Epithelial cell of proximal tubule (primary cell): Measurements from ENCODE around the gene TTC16. TPM values are rescaled to one million over a fixed set of nuclear protein-coding genes. Genes with fewer than 3 reads are reported as not detected.

Experiments used
- DNase-seq: peaks from one replicate; pipeline ENCODE4 v3.0.0-alpha.2; 2011; ENCODE audit warnings: low read depth
- H3K4me3 ChIP-seq: 2 replicates; pipeline ENCODE4 v1.5.1; 2011; ENCODE audit warnings: low read depth, mild to moderate bottlenecking, low read length
- total RNA-seq: library from RNA; depleted of rRNA; stranded (reverse); fragments of >200 nt; gene quantifications from 2 replicates; pipeline ENCODE4 v1.2.3, GENCODE V29; 2015
- TF ChIP-seq, protein P1 (sequence below): conservative IDR thresholded peaks from 2 replicates; pipeline ENCODE4 v1.5.1; 2012; ENCODE audit warnings: low read depth, mild to moderate bottlenecking, low read length

TTC16 gene, protein sequence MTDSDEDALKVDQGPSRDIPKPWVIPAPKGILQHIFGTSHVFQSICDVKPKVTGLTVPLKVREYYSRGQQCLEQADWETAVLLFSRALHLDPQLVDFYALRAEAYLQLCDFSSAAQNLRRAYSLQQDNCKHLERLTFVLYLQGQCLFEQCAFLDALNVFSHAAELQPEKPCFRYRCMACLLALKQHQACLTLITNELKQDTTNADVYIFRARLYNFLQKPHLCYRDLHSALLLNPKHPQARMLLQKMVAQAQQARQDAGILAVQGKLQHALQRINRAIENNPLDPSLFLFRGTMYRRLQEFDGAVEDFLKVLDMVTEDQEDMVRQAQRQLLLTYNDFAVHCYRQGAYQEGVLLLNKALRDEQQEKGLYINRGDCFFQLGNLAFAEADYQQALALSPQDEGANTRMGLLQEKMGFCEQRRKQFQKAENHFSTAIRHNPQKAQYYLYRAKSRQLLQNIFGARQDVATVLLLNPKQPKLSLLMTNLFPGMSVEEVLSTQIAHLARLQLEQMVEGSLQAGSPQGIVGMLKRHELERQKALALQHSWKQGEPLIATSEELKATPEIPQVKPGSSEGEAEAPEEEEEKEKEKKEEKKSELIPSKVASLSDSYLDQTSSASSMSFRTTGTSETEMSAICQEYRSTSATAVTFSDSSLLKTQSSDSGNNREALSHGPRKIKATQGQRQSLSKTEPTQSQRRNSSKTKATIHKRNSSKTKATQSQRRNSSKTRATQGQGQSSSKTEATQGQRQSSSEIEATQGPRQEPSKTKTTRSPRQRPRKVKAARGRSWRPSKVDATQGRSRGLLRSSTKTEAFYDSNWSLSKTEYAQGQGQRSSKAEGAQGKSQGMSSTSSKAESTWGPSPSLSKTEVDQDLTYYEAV
- not detected in 2 replicates for total RNA-seq

GRCh38 chr9:127715470-127716337, at the start of gene TTC16, which contains the start of gene PTRH1:
TTC16 (plus strand) TSS chr9:127716079; CDS start chr9:127716146, 67 bp downstream.
PTRH1 (minus strand) TSS chr9:127715663; CDS start chr9:127715639, 24 bp downstream.
- peak within 1 kb of the TSS; percentile 98 for H3K4me3 ChIP-seq
- TF ChIP-seq, protein P1, sequence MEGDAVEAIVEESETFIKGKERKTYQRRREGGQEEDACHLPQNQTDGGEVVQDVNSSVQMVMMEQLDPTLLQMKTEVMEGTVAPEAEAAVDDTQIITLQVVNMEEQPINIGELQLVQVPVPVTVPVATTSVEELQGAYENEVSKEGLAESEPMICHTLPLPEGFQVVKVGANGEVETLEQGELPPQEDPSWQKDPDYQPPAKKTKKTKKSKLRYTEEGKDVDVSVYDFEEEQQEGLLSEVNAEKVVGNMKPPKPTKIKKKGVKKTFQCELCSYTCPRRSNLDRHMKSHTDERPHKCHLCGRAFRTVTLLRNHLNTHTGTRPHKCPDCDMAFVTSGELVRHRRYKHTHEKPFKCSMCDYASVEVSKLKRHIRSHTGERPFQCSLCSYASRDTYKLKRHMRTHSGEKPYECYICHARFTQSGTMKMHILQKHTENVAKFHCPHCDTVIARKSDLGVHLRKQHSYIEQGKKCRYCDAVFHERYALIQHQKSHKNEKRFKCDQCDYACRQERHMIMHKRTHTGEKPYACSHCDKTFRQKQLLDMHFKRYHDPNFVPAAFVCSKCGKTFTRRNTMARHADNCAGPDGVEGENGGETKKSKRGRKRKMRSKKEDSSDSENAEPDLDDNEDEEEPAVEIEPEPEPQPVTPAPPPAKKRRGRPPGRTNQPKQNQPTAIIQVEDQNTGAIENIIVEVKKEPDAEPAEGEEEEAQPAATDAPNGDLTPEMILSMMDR, result no peak
- DNase-seq, result no peak

DNA sequence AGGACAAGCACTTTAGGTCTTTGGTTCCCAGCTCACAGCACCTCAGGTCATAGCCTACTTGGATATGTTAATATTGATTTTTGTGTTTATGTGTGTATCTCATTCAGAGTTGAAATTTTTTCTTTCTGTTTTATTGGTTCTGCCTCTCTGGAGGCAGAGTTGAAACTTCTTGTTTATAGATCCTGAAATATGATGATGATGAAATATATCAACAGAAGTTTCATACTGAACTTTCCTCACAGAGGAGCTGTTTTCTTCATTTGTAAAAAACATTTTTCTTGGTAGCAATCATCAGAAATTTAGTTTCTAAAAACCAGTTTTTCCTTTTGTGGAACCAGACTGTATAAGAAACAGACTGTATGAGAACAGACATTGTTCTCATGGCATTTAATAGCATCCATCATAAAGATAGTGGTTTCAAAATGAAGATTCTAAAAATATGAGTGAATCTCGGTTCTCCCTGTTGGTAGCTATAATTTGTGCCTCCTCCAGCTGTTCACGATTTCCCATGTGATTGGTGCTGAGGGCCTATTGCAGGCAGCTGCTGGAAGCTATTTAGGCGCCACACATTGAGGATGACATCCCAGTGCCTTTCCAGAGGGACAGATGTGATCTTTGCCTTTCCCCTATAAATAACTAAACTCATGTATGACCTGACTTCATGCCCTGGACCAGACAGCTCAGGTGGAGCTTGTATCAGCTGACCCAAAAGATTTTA, 48.6 kb upstream of the TTC16 start:
- TF ChIP-seq, protein P1, result no peak
- no peak for DNase-seq
- no peak overlapping the region for H3K4me3 ChIP-seq

GRCh38 chr9:127667906-127668305, 48.0 kb upstream of the TTC16 start:
- TF ChIP-seq, protein P1, result no peak
- no peak overlapping the region for H3K4me3 ChIP-seq

GRCh38 chr9:127673234-127673633, 42.6 kb upstream of the TTC16 start:
- no peak overlapping the region for H3K4me3 ChIP-seq
- DNase-seq, result no peak
- TF ChIP-seq, protein P1, result no peak

More at GRCh38 chr9:127667906-127668305, 48.0 kb upstream of the TTC16 start:
- DNase-seq, result no peak

DNA sequence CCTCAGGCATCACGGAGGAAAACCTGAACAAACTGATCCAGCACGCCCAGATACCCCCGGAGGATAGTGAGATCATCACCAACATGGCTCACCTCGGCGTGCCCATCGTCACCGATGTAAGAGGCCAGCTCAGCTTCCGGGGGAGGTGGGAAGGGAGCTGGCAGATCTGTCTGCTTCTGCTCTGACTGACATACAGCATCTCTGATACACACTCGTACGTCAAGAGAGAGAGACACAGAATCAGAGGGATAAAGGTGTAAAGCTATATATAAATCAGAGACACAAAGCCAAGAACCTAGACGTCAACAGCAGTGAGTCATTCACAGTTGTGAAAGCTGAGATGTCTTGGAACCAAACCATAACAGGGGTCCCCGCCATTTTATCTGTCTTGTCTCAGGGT, 39.2 kb upstream of the TTC16 start:
- H3K4me3 ChIP-seq, result no peak overlapping the region
- DNase-seq, result no peak
- TF ChIP-seq, protein P1, result no peak

DNA sequence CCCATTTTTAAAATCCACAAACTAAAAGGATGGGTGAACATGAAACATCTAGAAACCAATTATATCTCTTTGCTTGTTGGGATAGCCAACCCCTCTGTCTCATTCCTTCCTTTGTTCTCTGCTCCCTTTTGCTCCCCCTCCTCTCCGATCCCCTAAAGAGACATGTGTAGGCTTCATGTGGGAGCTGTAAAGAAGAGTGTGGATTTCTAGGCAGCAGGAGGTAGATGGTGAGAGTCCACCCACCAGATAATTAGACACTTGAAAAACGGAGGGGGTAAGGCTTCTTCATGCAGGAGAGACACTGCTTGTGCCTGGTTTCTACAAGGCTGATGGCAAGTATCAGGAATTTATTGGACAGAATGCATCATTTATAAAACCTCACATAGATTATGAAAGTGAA, 36.4 kb upstream of the TTC16 start:
- H3K4me3 ChIP-seq, result no peak overlapping the region
- no peak for DNase-seq
- TF ChIP-seq, protein P1, result no peak
